Fibroblast of skin of scalp (primary cell): ENCODE measurements around the gene KRT72.
"Not testable (repeated sequence)": the region's sequence is repeated elsewhere in the genome, so short reads cannot be mapped to it uniquely, and the experiment has no call there.

Experiments used
- DNase-seq: peaks from one replicate; pipeline ENCODE4 v3.0.0-alpha.2; 2013

KRT72 gene

GRCh38 chr12:52606581-52607218 is 5.4 kb upstream of the KRT72 start:
- DNase-seq: no peak

DNA sequence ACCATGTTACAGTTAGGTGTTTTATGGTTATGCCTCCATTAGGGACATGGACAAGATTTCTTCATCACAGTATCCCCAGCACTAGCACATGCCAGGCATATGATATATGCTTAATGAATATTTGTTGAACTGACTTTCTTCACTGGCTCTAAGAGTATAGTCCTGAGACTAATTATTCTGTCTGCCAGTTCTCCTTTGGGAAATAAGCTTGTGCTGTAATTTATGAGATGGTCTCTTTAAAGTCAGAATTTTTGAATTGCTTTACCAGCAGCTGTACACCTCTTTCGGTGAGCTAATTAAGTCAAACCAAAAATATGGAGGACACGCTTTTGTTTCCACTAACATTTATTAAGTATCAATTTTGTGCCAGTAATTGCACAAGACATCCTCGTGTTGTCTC is 4.8 kb upstream of the KRT72 start:
- DNase-seq: no peak

DNA sequence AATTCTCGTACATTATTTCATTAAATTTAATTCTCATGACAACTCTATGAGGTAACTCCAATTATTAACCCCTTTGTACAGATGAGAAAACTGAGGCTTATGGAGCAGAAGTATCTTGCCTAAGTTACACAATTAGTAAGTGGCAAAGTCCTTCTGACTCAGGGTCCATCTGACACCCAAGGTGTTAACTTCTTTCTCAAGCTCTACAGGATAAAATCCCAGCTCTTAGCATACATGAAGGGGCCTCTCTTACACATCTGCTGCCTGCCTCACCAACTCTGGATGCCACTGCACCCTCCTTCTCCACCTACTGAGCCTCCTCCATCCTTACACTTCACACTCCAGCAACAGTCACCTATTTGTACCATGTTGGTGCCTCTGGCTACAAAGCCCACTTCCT is 4.3 kb upstream of the KRT72 start:
- no peak for DNase-seq

GRCh38 chr12:52604859-52605258 is 3.6 kb upstream of the KRT72 start:
- DNase-seq: no peak

- DNase-seq: no peak
These were observed 2.1 kb upstream of the KRT72 start for GRCh38 chr12:52603314-52603713.

GRCh38 chr12:52602552-52602951 is 1.3 kb upstream of the KRT72 start:
- DNase-seq: no peak

DNA sequence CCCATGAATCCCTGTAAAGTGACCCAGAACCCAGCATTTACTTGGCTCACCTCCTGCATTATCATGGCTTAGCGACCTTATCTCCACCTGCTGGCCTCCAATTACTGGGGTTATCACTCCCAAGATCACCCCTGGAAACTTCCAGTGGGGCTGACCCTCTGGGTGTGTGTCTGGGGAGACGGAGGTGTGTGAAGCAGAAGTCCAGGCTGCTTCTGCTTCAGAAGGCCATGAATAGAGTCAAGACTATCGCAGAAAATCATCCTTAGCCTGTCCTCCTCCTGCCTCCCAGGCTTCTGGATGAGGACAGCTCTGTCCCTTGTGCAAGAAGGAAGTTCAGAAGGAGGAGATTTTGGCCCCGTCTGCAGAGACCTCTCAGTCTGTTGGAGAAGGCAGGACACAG is 408 bp upstream of the KRT72 start:
- no peak for DNase-seq

GRCh38 chr12:52600475-52600874 is 788 bp downstream of the KRT72 start:
- DNase-seq: no peak

DNA sequence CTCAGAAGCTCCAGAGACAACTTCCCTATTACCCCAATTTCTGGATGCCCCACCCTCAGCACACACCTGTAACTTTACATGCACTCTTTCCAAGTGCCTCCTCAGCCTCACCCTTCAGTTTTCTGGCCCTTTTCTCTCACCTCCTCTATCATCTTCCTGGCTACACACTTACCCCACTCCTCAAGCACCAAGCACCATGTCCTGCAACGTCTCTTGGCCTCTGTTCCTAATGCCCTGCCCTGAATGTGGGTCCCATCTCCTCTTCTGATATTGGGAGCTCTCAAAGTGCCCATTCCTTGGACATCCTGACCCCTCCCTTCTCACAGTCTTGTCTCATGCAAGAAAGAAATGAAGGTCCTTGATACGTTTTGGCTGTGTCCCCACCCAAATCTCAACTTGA is 1.2 kb downstream of the KRT72 start:
- DNase-seq: no peak

- DNase-seq: no peak
These were observed 2.3 kb downstream of the KRT72 start for GRCh38 chr12:52598966-52599365.

- not testable (repeated sequence) for DNase-seq
These were observed 7.0 kb downstream of the KRT72 start for GRCh38 chr12:52594237-52594636.

DNA sequence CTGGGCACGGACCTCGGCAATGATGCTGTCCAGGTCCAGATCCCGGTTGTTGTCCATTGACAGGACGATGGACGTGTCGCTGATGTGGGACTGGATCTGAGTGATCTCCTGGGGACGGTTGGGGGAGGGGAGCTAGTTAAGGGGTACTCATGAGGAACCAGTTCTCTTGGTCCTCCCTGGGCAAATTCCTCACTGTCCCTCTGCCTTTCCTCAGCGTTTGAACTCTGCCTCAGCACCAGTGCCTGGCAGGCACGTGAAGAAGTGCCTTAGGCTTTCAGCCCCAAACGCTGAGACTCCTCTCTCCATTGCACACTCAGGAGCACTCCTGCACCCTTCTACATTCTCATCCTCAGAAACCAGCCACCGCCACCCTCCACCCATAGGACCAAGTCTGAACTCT is 9.7 kb downstream of the KRT72 start:
- DNase-seq: no peak

GRCh38 chr12:52590021-52590420 is 11.2 kb downstream of the KRT72 start:
- no peak for DNase-seq

DNA sequence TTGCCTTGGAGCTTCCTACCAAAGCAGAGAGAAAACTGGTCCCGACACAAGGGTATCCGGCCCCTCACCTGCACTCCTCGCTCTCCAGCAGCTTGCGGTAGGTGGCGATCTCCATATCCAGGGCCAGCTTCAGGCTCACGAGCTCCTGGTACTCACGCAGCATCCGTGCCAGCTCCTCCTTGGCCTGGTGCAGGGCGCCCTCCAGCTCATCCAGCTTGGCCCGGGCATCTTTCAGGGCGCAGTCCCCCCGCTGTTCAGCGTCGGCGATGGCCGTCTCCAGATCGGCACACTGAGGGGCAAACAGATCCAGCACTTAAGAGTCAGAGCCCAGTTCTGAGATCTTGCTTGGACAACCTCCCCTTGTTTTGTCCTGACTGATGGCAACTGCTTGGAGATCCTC is 13.7 kb downstream of the KRT72 start:
- no peak for DNase-seq

DNA sequence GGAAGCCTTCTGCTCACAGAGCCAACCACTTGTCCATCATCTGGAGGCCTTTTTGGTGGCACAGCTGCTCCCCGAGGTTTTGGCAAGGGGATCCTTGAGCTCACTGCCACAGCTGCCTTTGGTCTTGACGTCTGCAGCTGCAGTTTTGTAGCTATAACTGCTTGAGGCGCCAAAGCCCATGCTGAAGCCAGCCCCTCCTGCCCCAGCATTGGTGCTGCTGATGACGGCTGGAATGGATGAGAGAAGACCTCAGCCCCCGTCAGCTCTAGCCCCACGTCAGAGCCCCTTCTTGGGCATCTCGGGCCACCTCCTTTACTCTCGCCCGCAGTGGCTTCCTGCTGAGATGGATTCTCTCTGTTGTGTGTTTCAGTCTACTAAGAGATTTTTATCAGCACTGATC is 15.3 kb downstream of the KRT72 start:
- DNase-seq: no peak

DNA sequence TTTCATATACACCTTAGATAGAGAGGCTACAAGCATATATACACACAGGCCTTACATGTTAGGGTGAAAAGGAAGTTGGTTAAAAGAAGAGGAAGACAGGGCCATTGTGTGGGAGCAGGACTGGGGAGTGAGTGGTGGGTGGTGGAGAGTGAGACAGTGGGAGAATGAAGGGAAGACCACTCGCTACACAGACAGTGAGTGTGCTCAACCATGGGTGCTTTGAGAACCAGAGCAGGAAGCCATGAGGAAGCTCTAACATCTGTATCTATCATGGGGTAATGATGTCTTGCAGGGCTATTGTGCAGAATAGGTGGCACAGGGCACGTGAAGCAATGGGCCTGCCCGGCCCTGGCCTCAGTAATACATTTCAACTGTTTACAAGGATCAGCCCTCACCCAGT is 16.2 kb downstream of the KRT72 start:
- no peak for DNase-seq

- DNase-seq: no peak
These were observed 17.0 kb downstream of the KRT72 start for GRCh38 chr12:52584156-52584682.

GRCh38 chr12:52582971-52583456 is 18.2 kb downstream of the KRT72 start:
- peak; percentile 63 for DNase-seq

GRCh38 chr12:52582486-52582885 is 18.8 kb downstream of the KRT72 start:
- no peak for DNase-seq

DNA sequence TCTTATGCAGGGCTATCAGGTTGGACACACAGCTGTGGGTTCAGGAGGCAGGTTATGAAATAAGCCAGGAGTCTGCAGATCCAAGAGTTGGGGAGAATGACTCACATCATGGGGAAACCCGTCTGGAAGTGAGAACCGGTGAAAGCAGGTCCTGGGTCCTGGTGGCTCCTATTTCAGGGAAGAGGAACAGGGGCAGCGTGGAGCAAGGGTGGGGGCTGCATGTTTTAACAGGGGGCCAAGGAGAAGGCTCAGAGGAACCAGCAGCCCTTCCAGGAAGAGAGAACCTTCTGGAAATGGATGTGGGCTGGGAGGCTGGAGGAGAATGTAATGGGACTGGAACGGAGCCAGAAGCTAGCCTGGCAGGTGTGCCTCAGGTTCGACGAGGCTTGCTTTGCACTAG is 19.8 kb downstream of the KRT72 start:
- peak; percentile 3 for DNase-seq

DNA sequence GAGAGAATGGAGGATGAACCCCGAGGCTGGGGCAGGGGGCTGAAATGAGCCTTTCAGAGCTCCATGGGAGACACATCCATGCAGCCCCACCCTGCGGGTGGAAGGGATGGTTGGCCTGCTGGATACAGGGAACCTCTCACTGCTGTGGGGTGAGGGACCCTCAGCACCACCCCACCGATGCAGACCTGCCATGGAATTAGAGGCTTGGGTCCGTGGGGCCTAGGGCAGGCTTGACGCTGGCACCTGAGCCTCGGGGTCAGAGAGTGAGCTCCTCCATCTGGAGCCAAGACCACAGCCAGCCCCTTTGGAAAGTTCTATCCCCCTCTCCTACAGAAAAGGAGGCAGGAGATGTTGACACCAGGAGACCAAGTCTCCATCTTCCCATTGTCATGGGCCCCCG is 20.2 kb downstream of the KRT72 start:
- no peak for DNase-seq

GRCh38 chr12:52580496-52580895 is 20.8 kb downstream of the KRT72 start:
- DNase-seq: no peak

- no peak for DNase-seq
These were observed 21.5 kb downstream of the KRT72 start for GRCh38 chr12:52579468-52580465.

DNA sequence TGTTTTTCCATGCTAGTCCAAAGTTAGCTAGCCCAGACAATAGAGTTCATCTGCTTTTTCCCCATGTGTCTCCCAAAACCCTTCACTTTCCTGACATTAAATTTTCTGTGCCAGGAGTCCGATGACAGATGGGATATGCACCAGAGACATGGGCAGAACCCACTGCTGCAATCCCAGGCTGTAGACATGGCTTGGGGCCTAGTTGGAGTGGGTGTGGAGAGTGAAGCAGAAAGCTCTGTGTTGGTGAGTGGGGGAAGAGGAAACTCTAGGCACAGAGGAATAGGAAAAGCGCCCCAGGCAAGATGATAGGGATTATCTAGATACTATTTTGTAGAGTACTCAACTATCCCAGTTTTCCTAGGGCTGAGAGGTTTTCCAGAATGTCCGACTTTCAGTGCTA is 22.8 kb downstream of the KRT72 start:
- DNase-seq: no peak
